Activated CD4-positive, alpha-beta T cell treated with anti-CD3 and anti-CD28 coated beads for 36 hours (primary cell): ENCODE results near the gene PPP3R1. TPM values are rescaled to one million over a fixed set of nuclear protein-coding genes. Genes with fewer than 3 reads are reported as not detected.
A peak's percentile ranks its signal among the peaks of the same experiment; 100 is the strongest.

Experiments used
- ATAC-seq: fragments of 200-7000 bp; cut with Tn5 transposase; one replicate; pipeline ENCODE4 v1.10.0; 2021; ENCODE audit warnings: mild to moderate bottlenecking, moderate library complexity
- CTCF ChIA-PET: fragments of 350-600 bp; sonication (Branson Sonifier 250); formaldehyde crosslinking; loops from one replicate; lab custom pipeline; 2021; ENCODE audit warnings: antibody characterized with exemption; lab: Charles Lee
- POLR2A ChIA-PET: fragments of 350-600 bp; sonication (Branson Sonifier 250); formaldehyde crosslinking; loops from one replicate; lab custom pipeline; 2021; ENCODE audit warnings: antibody characterized with exemption, inconsistent platforms; lab: Charles Lee
- DNase-seq: peaks from one replicate; pipeline ENCODE4 v3.0.0-alpha.2; 2020
- H3K27ac Mint-ChIP-seq: one replicate; pipeline ENCODE4 v1.8.0; 2021; ENCODE audit warnings: mixed read lengths
- H3K27me3 Mint-ChIP-seq: one replicate; pipeline ENCODE4 v1.8.0; 2021; ENCODE audit warnings: mixed read lengths
- H3K36me3 Mint-ChIP-seq: one replicate; pipeline ENCODE4 v1.8.0; 2021; ENCODE audit warnings: low read depth, mixed read lengths
- H3K4me1 Mint-ChIP-seq: one replicate; pipeline ENCODE4 v1.8.0; 2021; ENCODE audit warnings: mixed read lengths
- H3K4me3 Mint-ChIP-seq: one replicate; pipeline ENCODE4 v1.8.0; 2021; ENCODE audit warnings: mild to moderate bottlenecking, moderate library complexity, mixed read lengths
- H3K9me3 Mint-ChIP-seq: one replicate; pipeline ENCODE4 v1.8.0; 2021; ENCODE audit warnings: low read depth, mixed read lengths
- intact Hi-C, 2 experiments: fragments of 100-400 bp; cut with DNase I in 1 of 2; cut with micrococcal nuclease in 1 of 2; formaldehyde crosslinking; loops; one replicate each; pipeline versions ENCODE4 v1.14.2 to v1.15.1; 2022 to 2024; cut with DNase I, micrococcal nuclease
- total RNA-seq, 2 experiments: library from RNA; stranded (reverse); gene quantifications; one replicate each; pipeline ENCODE4 v1.2.3, GENCODE V29; 2021

Gene PPP3R1
- total RNA-seq, 2 experiments from 2014 or later = 75.1 to 82.4 TPM

DNA sequence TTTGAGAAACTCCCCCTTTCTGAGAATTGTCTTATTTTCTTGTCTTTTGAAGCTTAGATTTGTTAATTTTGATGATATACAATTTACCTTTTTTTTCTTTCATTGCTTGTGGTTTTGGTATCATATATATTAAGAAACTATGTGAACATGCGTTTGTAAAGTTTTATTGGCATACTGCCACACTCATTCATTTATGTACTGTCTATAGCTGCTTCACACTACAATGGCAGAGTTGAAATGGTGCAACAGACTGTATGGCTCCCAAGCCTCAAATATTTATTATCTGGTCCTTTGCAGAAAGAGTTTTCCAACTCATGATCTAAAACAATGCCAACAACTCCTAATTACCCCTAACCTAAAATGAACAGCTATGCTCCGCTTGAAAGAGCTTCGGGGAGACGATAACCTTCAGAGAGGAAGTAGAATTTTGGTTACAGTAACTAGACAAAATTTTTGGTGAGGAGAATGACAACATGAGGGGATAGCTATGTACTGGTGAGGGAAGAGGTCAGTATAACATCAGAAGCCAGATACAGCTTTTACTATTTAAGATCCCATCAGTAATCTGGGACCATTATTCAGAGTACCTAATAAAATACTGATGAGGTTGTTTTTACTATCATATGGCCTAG lies 16.1 kb downstream of the PPP3R1 start:
- H3K36me3 Mint-ChIP-seq = peaks cover 25% of the 10 kb centered on the region
- DNase-seq = no peak
- peaks cover 84% of the 10 kb centered on the region for H3K4me1 Mint-ChIP-seq
- intact Hi-C loops = loop anchor here in 1 of 2 experiments (2.0 to 5.0 kb wide), 2 partner anchors 15 to 34 kb away; no protein-coding TSS in a partner anchor
- H3K27ac Mint-ChIP-seq = peak overlapping the region; percentile 78
- ATAC-seq = peak; percentile 39
- no peak overlapping the region for H3K4me3 Mint-ChIP-seq
- ChIA-PET POLR2A (no interaction called here), CTCF (interaction anchor here (0.8 to 1.5 kb wide), 5 partner anchors 11 to 40 kb away, joined by 3 to 5 read pairs (median 4); no protein-coding TSS in a partner anchor)
- no peaks in the 10 kb centered on the region for H3K9me3 Mint-ChIP-seq
- H3K27me3 Mint-ChIP-seq = no peaks in the 10 kb centered on the region

DNA sequence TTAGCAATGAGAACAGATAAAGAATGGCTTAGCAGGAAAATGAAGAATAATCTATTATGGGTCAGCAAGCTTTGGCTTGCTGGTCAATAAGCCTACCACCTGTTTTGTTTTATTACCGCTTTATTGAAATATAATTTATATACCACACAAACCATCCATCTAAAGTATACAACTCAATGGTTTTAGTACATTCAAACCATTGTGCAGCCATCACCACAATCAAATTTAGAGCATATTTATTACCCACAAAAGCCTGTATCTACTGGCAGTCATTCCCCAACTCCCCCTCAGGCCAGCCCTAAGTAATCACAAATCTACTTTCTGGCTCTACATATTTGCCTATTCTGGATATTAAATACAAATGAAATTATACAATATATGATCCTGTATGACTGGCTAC lies 17.2 kb downstream of the PPP3R1 start:
- intact Hi-C loops = loop anchor here in 1 of 2 experiments (5.0 kb wide), 1 partner anchor 33 kb away; no protein-coding TSS in a partner anchor
- DNase-seq (no peak), ATAC-seq (no peak)
- ChIA-PET POLR2A (no interaction called here), CTCF (interaction anchor here (1.5 kb wide), 1 partner anchor 10 kb away, joined by 4 read pairs; no protein-coding TSS in a partner anchor)
- Mint-ChIP-seq H3K9me3 (no peaks in the 10 kb centered on the region), H3K36me3 (peaks cover 18% of the 10 kb centered on the region), H3K27ac (no peak overlapping the region), H3K27me3 (no peaks in the 10 kb centered on the region), H3K4me3 (no peak overlapping the region), H3K4me1 (peaks cover 84% of the 10 kb centered on the region)

DNA sequence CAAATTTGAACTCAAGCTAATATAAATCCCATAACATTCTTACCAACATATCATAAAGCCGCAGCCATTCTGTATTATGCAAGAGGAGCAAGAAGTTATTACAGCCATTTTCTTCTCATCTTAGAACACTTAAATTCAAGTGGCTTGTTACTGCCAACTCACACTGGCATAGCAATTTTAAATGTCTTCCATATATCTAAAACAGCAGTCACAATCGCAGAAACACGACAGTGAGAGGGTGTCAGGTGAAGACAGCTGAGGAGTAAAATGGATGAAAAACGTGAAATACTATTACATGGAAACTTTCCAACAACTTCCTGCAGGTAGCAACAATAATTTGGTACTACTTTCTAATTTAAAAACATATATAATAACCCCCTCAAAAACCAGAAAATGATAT lies 17.9 kb downstream of the PPP3R1 start:
- peaks cover 16% of the 10 kb centered on the region for H3K36me3 Mint-ChIP-seq
- POLR2A ChIA-PET = interaction anchor here (0.6 kb wide), 1 partner anchor 129 kb away, joined by 3 read pairs; no protein-coding TSS in a partner anchor
- DNase-seq (no peak), ATAC-seq (no peak)
- no peak overlapping the region for H3K27ac Mint-ChIP-seq
- H3K9me3 Mint-ChIP-seq = no peaks in the 10 kb centered on the region
- no peaks in the 10 kb centered on the region for H3K27me3 Mint-ChIP-seq
- CTCF ChIA-PET = interaction anchor here (0.9 to 1.5 kb wide), 4 partner anchors 9 to 48 kb away, joined by 3 to 5 read pairs (median 4); no protein-coding TSS in a partner anchor
- H3K4me1 Mint-ChIP-seq = peaks cover 81% of the 10 kb centered on the region
- intact Hi-C loops = no loop called here
- no peak overlapping the region for H3K4me3 Mint-ChIP-seq

DNA sequence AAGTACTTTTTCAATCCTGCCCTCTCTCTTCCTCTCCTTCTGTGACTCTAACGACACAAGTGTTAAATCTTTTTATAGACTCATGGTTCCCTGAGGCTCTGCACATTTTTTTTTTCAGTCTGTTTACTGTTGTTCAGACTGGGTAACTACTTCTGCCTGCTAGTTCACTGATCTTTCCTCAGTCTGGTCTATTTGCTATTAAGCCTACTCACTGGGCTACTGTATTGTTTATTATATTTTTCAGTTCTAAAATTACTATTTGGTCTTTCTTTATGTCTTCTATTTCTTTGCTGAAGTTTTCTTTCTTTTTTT lies 21.3 kb downstream of the PPP3R1 start:
- CTCF ChIA-PET = interaction anchor here (0.7 to 1.9 kb wide), 4 partner anchors 9 to 210 kb away, joined by 3 to 8 read pairs (median 3); no protein-coding TSS in a partner anchor
- intact Hi-C loops = no loop called here

DNA sequence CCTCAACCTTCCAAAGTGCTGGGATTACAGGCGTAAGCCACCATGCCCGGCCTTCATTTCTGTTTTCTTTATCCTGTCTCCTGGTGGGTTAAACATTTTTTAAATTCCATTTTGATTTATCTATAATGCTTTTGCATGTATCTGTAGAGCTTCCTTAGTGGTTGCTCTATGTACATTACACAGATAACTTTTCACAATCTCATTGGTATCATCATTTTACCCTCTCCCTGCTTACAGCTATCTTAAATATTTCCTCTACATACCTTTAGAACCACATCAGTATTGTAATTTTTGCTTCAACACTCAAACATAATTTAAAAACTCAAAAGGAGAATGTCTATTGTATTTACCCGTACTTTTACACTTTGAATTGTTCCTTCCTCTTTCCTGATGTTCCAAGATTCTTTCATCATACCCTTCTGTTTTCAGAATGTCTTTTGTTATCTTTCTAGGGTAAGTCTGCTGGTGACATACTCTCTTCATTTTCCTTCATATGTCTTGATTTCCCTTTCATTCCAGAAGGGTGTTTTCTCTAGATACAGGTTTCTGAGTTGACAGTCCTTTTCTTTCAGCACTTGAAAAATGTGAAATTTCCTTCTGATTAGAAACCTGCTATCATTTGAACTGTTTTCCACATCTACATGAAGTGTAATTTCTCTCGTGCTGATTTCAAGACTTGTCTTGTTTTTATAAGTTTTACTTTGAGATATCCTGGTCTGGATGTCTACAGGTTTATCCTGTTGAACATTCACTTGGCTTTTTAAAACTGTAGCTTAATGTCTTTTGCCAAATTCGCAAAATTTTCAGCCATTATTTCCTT lies 21.9 kb downstream of the PPP3R1 start:
- Mint-ChIP-seq H3K27me3 (no peaks in the 10 kb centered on the region), H3K27ac (peak overlapping the region; percentile 59), H3K4me1 (peaks cover 75% of the 10 kb centered on the region), H3K4me3 (no peak overlapping the region), H3K36me3 (peaks cover 8% of the 10 kb centered on the region), H3K9me3 (no peaks in the 10 kb centered on the region)
- CTCF ChIA-PET = interaction anchor here (0.7 to 1.9 kb wide), 5 partner anchors 8 to 211 kb away, joined by 3 to 8 read pairs (median 3); no protein-coding TSS in a partner anchor
- POLR2A ChIA-PET = no interaction called here
- DNase-seq = no peak
- intact Hi-C loops = no loop called here
- ATAC-seq = no peak

More for the DNA sequence above, 21.3 kb downstream of the PPP3R1 start:
- H3K27me3 Mint-ChIP-seq = no peaks in the 10 kb centered on the region
- no peaks in the 10 kb centered on the region for H3K9me3 Mint-ChIP-seq
- POLR2A ChIA-PET = no interaction called here
- no peak overlapping the region for H3K4me3 Mint-ChIP-seq
- no peak for DNase-seq
- peaks cover 75% of the 10 kb centered on the region for H3K4me1 Mint-ChIP-seq
- no peak for ATAC-seq
- peak overlapping the region; percentile 59 for H3K27ac Mint-ChIP-seq
- H3K36me3 Mint-ChIP-seq = peaks cover 5% of the 10 kb centered on the region

DNA sequence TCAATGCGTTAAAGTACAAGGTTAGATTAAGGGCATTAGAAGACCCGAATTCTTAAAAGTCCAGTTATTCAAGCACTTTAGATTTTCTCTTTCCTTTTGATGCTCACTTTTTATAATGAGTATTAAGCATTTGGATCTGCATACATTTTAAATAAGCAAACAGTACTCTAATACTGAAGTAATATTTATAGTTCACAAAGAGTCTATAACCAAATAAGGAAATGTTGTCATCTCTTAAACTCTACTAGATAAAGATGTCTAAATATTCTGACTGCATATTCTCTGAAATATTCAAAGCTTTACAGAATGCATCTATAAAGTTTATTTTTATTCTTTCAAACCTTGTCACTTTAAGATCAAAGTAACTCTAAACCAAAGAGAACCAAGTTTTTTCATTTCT lies 25.5 kb downstream of the PPP3R1 start:
- Mint-ChIP-seq H3K27ac (no peak overlapping the region), H3K36me3 (peaks cover 13% of the 10 kb centered on the region), H3K9me3 (no peaks in the 10 kb centered on the region), H3K4me1 (peaks cover 88% of the 10 kb centered on the region), H3K4me3 (no peak overlapping the region), H3K27me3 (no peaks in the 10 kb centered on the region)
- DNase-seq = no peak
- intact Hi-C loops = no loop called here
- POLR2A ChIA-PET = no interaction called here
- CTCF ChIA-PET = interaction anchor here (0.5 to 3.3 kb wide), 3 partner anchors 14 to 65 kb away, joined by 4 to 18 read pairs (median 4); no protein-coding TSS in a partner anchor
- no peak for ATAC-seq

DNA sequence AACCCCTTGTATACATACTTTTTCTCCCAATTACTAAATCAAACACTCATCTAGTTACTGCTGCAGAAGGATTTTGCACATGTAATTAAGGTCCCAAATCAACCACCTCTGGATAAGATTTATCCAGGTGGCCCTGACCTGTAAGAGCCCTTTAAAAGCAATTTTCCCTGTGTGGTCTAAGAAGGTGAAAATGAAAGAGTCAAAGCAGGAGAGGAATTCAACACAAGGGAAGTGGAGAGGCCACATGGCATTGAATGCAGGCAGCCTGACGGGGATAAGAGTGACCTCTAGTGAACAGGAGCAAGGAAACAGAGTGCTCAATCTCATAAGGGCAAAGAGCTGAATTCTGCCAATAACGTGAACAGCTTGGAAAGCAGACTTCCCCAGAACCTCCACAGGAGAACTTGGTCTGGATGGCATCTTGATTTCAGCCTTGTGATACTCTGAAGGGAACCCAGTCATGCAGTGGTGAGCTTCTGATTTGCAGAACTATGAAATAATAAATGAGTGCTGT lies 27.2 kb downstream of the PPP3R1 start:
- Mint-ChIP-seq H3K4me1 (peaks cover 84% of the 10 kb centered on the region), H3K36me3 (peaks cover 21% of the 10 kb centered on the region), H3K4me3 (no peak overlapping the region), H3K27ac (no peak overlapping the region), H3K9me3 (no peaks in the 10 kb centered on the region), H3K27me3 (no peaks in the 10 kb centered on the region)
- ChIA-PET POLR2A (interaction anchor here (0.7 to 0.8 kb wide), 2 partner anchors 34 to 987 kb away, joined by 3 to 5 read pairs; no protein-coding TSS in a partner anchor), CTCF (interaction anchor here (1.0 to 3.3 kb wide), 9 partner anchors 8 to 111 kb away, joined by 3 to 18 read pairs (median 4); no protein-coding TSS in a partner anchor)
- DNase-seq (peak; percentile 33), ATAC-seq (peak; percentile 61)
- intact Hi-C loops = no loop called here

DNA sequence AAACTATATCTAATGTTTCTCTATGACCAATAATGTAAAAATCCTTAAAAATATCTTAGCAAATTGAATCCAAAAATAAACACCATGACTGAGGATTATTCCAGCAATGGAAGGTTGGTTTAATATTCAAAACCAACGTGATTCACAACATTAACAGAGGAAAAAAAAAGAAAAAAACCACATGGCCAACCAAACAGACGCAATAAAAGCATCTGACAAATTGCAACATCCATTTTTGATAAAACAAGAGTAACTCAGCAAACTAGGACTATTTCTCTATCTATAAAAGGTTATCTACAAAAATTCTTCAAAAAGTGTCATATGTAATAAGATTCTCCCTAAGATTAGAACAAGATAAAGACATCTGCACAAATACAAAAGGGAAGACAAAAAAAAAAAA lies 28.9 kb downstream of the PPP3R1 start:
- no peak for DNase-seq
- no peak for ATAC-seq
- Mint-ChIP-seq H3K4me1 (peaks cover 88% of the 10 kb centered on the region), H3K36me3 (peaks cover 21% of the 10 kb centered on the region), H3K27ac (peak overlapping the region; percentile 7), H3K4me3 (no peak overlapping the region), H3K9me3 (no peaks in the 10 kb centered on the region), H3K27me3 (no peaks in the 10 kb centered on the region)
- ChIA-PET CTCF (interaction anchor here (0.6 to 3.3 kb wide), 5 partner anchors 15 to 59 kb away, joined by 3 to 18 read pairs (median 4); no protein-coding TSS in a partner anchor), POLR2A (no interaction called here)
- intact Hi-C loops = no loop called here

DNA sequence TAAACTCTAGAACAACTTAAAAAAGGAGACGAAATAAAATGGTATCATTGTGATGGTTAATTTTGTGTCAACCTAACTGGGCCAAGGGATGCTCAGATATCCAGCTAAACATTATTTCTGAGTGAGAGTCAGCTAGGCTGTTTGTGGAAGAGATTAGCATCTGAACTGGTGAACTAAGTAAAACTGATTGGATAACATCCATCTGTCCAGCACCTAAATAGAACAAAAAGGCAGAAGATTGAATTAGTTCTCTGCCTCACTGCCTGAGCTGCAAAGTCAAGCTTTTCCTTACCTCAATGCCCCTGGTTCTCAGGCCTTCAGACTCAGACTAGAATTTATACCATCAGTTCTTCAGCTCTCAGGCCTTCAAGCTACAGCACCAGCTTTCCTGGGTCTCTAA lies 30.0 kb downstream of the PPP3R1 start:
- ATAC-seq (no peak), DNase-seq (no peak)
- Mint-ChIP-seq H3K36me3 (peaks cover 21% of the 10 kb centered on the region), H3K9me3 (no peaks in the 10 kb centered on the region), H3K27ac (peak overlapping the region; percentile 17), H3K4me1 (peaks cover 88% of the 10 kb centered on the region), H3K27me3 (no peaks in the 10 kb centered on the region), H3K4me3 (no peak overlapping the region)
- intact Hi-C loops = no loop called here
- CTCF ChIA-PET = interaction anchor here (0.7 to 1.5 kb wide), 7 partner anchors 9 to 616 kb away, joined by 3 to 4 read pairs (median 3); no protein-coding TSS in a partner anchor
- POLR2A ChIA-PET = interaction anchor here (0.7 kb wide), 1 partner anchor 355 kb away, joined by 5 read pairs; no protein-coding TSS in a partner anchor

DNA sequence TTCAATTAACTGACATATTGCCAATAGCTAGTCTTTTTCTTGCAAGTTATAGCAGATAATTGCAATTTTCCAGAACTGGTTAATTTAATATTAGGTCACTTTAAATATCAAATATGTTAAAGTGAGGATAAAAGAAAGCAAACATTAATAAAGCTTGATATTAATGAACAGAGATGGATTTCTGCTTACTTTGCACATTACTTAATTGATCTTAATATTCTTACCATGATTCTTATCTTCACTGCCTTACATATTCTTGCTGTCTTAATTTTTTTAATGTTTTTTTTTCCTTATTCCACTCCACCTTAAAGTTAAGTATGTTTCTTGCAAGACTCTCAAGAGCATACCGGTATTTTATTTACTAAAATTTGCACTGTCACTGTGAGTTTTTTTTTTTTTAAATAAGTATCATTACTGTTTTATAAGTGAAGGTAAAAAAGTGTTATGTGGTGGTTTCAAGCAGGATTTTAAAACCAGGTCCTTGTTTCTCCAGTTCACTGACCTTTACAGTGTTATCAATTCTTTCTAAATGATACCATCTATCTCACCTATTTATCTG lies 33.9 kb downstream of the PPP3R1 start:
- no peak for DNase-seq
- H3K27ac Mint-ChIP-seq = peak overlapping the region; percentile 4
- peaks cover 35% of the 10 kb centered on the region for H3K36me3 Mint-ChIP-seq
- intact Hi-C loops = loop anchor here in 1 of 2 experiments (2.0 kb wide), 1 partner anchor 18 kb away; no protein-coding TSS in a partner anchor
- H3K4me1 Mint-ChIP-seq = peaks cover 81% of the 10 kb centered on the region
- ATAC-seq = no peak
- CTCF ChIA-PET = interaction anchor here (1.1 to 2.4 kb wide), 9 partner anchors 11 to 97 kb away, joined by 3 to 12 read pairs (median 4); no protein-coding TSS in a partner anchor
- no peaks in the 10 kb centered on the region for H3K27me3 Mint-ChIP-seq
- H3K9me3 Mint-ChIP-seq = no peaks in the 10 kb centered on the region
- no peak overlapping the region for H3K4me3 Mint-ChIP-seq
- POLR2A ChIA-PET = no interaction called here
